ENCODE measurements around the gene MPPED2. TPM values are rescaled to one million over a fixed set of nuclear protein-coding genes. Genes with fewer than 3 reads are reported as not detected.

The MPPED2 gene
- total RNA-seq, 3 donors from 2014 or later (not counting 1 experiment from before 2014, with no cell fraction given), result 0.99 to 4.2 (median 2.5) TPM

DNA sequence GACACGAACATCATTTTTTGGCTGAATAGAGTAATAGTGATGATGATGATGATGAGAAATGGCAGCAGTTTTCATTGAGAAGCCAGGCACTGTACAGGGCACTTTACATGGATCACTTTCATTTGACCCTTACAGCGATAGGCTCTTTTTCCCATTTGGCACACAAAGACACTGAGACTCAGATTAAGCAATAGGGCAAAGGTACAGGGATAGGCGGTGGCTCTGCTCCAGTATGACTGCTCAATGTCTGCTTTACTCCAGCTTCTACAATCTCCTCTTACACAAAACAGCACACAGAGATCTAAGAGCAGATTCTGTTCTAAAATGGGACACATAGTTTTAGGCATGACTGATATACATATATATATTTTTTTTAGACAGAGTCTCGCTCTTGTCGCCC is 40.6 kb downstream of the MPPED2 start:
- Histone ChIP-seq H3K27ac (ENCODE audit: low read length) (no peak overlapping the region), H3K4me3 (ENCODE audit: low read length) (no peak overlapping the region), H3K36me3 (ENCODE audit: control insufficient read depth, insufficient read depth, low read length) (no peaks in the 10 kb centered on the region), H3K9me3 (ENCODE audit: control insufficient read depth, insufficient read depth, low read length) (no peaks in the 10 kb centered on the region), H3K4me1 (ENCODE audit: control insufficient read depth, insufficient read depth, low read length) (no peaks in the 10 kb centered on the region), H3K27me3 (ENCODE audit: control insufficient read depth, insufficient read depth, low read length) (no peaks in the 10 kb centered on the region)
- DNase-seq (no peak), ATAC-seq (no peak)
- peaks cover 0 to 3% of the 10 kb centered on the region in 2 donors for H3K9me3 Mint-ChIP-seq
- H3K27me3 Mint-ChIP-seq (ENCODE audit: low read depth in 2 of 2), result no peaks in the 10 kb centered on the region
- H3K4me1 Mint-ChIP-seq, result no peaks in the 10 kb centered on the region
- no peaks in the 10 kb centered on the region for H3K36me3 Mint-ChIP-seq
- H3K27ac Mint-ChIP-seq, result no peak overlapping the region
- 89% methylated on average over 4 of the region's 5 CpGs for WGBS (ENCODE audit: insufficient coverage)
- intact Hi-C loops (cut with micrococcal nuclease), result no loop called here
- TF ChIP-seq, protein P1, sequence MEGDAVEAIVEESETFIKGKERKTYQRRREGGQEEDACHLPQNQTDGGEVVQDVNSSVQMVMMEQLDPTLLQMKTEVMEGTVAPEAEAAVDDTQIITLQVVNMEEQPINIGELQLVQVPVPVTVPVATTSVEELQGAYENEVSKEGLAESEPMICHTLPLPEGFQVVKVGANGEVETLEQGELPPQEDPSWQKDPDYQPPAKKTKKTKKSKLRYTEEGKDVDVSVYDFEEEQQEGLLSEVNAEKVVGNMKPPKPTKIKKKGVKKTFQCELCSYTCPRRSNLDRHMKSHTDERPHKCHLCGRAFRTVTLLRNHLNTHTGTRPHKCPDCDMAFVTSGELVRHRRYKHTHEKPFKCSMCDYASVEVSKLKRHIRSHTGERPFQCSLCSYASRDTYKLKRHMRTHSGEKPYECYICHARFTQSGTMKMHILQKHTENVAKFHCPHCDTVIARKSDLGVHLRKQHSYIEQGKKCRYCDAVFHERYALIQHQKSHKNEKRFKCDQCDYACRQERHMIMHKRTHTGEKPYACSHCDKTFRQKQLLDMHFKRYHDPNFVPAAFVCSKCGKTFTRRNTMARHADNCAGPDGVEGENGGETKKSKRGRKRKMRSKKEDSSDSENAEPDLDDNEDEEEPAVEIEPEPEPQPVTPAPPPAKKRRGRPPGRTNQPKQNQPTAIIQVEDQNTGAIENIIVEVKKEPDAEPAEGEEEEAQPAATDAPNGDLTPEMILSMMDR (IDR thresholded peaks at IDR 0.05), result no peak
- H3K4me3 Mint-ChIP-seq, result no peak overlapping the region

DNA sequence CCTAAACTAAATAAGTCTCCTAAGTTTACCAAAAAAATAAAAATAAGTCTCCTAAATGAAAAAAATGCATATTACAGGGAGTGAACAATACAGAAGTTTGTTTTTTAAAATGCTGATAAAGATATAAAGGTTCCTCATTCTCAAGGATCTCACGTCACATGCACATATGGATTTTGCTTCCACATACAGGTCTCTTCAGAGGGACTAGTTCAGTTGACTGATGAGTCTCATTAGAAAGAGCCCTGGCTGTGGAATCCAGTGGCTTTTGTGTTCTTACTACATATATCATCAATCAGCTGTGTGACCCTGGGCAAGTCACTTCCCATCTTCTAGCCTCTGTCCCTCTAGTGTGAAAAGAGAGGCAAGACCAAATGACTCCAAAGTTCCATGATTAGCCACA is 43.1 kb downstream of the MPPED2 start:
- Histone ChIP-seq H3K36me3 (ENCODE audit: control insufficient read depth, insufficient read depth, low read length) (no peaks in the 10 kb centered on the region), H3K27ac (ENCODE audit: low read length) (no peak overlapping the region), H3K27me3 (ENCODE audit: control insufficient read depth, insufficient read depth, low read length) (no peaks in the 10 kb centered on the region), H3K4me3 (ENCODE audit: low read length) (no peak overlapping the region), H3K9me3 (ENCODE audit: control insufficient read depth, insufficient read depth, low read length) (no peaks in the 10 kb centered on the region), H3K4me1 (ENCODE audit: control insufficient read depth, insufficient read depth, low read length) (no peaks in the 10 kb centered on the region)
- Mint-ChIP-seq H3K27me3 (ENCODE audit: low read depth in 2 of 2) (peaks cover 0 to 6% of the 10 kb centered on the region in 2 donors), H3K4me1 (no peaks in the 10 kb centered on the region), H3K27ac (no peak overlapping the region), H3K36me3 (no peaks in the 10 kb centered on the region), H3K9me3 (peaks cover 0 to 3% of the 10 kb centered on the region in 2 donors), H3K4me3 (no peak overlapping the region)
- DNase-seq, result no peak
- ATAC-seq, result no peak
- 100% methylated on average over 1 of the region's 1 CpG for WGBS (ENCODE audit: insufficient coverage)
- intact Hi-C loops (cut with micrococcal nuclease), result no loop called here
- TF ChIP-seq, protein P1 (IDR thresholded peaks at IDR 0.05), result no peak

DNA sequence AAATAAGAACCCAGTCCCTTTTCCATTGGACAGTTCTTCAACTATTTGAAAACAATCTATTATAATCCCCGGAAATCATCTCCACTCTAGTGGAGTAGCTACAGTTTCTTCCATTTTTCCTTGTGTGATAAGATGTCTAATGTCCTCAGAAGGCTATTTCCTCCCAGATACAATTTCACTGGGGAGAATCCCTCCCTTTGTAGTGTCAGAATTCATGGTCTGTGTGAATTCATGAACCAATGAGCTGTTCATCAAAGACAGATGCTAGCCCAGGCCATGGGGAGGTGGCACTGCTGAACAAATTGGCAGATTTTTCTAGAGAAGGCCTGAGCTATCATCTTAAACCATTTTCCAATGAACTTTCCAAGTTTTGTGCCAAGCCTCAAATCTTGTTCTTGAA is 45.4 kb downstream of the MPPED2 start:
- no peaks in the 10 kb centered on the region for H3K9me3 ChIP-seq (ENCODE audit: control insufficient read depth, insufficient read depth, low read length)
- DNase-seq (no peak), ATAC-seq (no peak)
- Mint-ChIP-seq H3K36me3 (no peaks in the 10 kb centered on the region), H3K27ac (no peak overlapping the region), H3K4me1 (no peaks in the 10 kb centered on the region), H3K27me3 (ENCODE audit: low read depth in 2 of 2) (peaks cover 0 to 8% of the 10 kb centered on the region in 2 donors), H3K9me3 (peaks cover 0 to 3% of the 10 kb centered on the region in 2 donors), H3K4me3 (no peak overlapping the region)
- no CpG with 5 or more reads among the region's 1 CpG for WGBS (ENCODE audit: insufficient coverage)
- no peaks in the 10 kb centered on the region for H3K4me1 ChIP-seq (ENCODE audit: control insufficient read depth, insufficient read depth, low read length)
- H3K27ac ChIP-seq (ENCODE audit: low read length), result no peak overlapping the region
- no peaks in the 10 kb centered on the region for H3K36me3 ChIP-seq (ENCODE audit: control insufficient read depth, insufficient read depth, low read length)
- no peaks in the 10 kb centered on the region for H3K27me3 ChIP-seq (ENCODE audit: control insufficient read depth, insufficient read depth, low read length)
- TF ChIP-seq, protein P1 (IDR thresholded peaks at IDR 0.05), result no peak
- intact Hi-C loops (cut with micrococcal nuclease), result no loop called here
- no peak overlapping the region for H3K4me3 ChIP-seq (ENCODE audit: low read length)

DNA sequence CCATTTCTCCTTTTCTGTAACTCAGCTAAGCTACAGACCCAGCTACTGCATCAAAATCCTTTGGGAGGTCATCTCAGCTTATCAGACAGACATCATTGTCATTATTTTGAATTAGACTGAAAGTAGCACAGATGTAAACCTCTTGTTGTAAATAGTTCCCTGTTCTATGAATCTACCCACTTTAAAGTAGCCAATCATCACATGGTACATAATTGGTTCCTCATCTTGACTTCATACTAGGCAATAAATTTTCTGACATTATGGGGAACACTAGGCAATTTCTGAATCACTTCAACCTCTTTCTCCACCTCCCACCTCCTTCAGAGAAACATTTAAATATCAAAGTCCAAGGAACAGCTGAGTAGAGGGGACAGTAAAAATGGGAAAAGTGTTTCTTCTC is 47.9 kb downstream of the MPPED2 start:
- Mint-ChIP-seq H3K4me3 (no peak overlapping the region), H3K4me1 (peaks cover 7 to 8% of the 10 kb centered on the region in 2 donors), H3K36me3 (no peaks in the 10 kb centered on the region), H3K27me3 (ENCODE audit: low read depth in 2 of 2) (peaks cover 0 to 8% of the 10 kb centered on the region in 2 donors), H3K9me3 (no peaks in the 10 kb centered on the region), H3K27ac (no peak overlapping the region)
- Histone ChIP-seq H3K9me3 (ENCODE audit: control insufficient read depth, insufficient read depth, low read length) (no peaks in the 10 kb centered on the region), H3K27me3 (ENCODE audit: control insufficient read depth, insufficient read depth, low read length) (no peaks in the 10 kb centered on the region), H3K4me3 (ENCODE audit: low read length) (no peak overlapping the region), H3K27ac (ENCODE audit: low read length) (no peak overlapping the region), H3K4me1 (ENCODE audit: control insufficient read depth, insufficient read depth, low read length) (no peaks in the 10 kb centered on the region), H3K36me3 (ENCODE audit: control insufficient read depth, insufficient read depth, low read length) (no peaks in the 10 kb centered on the region)
- intact Hi-C loops (cut with micrococcal nuclease), result no loop called here
- TF ChIP-seq, protein P1 (IDR thresholded peaks at IDR 0.05), result no peak
- ATAC-seq (no peak), DNase-seq (no peak)

All from natural killer cell (primary cell).